HTERT RPE-1 (cell line): ENCODE results near the gene ZNF568.

ENCODE experiments used
- in situ Hi-C: fragments of 300-500 bp; cut with MboI; formaldehyde crosslinking; loops from 4 replicates; pipeline ENCODE4 v1.14.3; 2020; ENCODE audit warnings: low sequenced_read_pairs

The ZNF568 gene

GRCh38 chr19:36997843-36998235, 81.7 kb downstream of the ZNF568 start:
- in situ Hi-C loops: no loop called here

- in situ Hi-C loops: no loop called here
These were observed 83.2 kb downstream of the ZNF568 start for GRCh38 chr19:36999313-36999712.

- in situ Hi-C loops: no loop called here
These were observed 91.6 kb downstream of the ZNF568 start for GRCh38 chr19:37007587-37008220.

GRCh38 chr19:37009871-37010270, 93.7 kb downstream of the ZNF568 start:
- in situ Hi-C loops: no loop called here

GRCh38 chr19:37012093-37012745, 96.1 kb downstream of the ZNF568 start:
- in situ Hi-C loops: no loop called here

GRCh38 chr19:37014456-37014855, 98.3 kb downstream of the ZNF568 start:
- in situ Hi-C loops: no loop called here

GRCh38 chr19:37045140-37045539, 129.0 kb downstream of the ZNF568 start:
- in situ Hi-C loops: no loop called here
